HEK293 (cell line): ENCODE measurements around the gene PODXL2.
A peak's percentile ranks its signal among the peaks of the same experiment; 100 is the strongest.

Experiments
- CTCF ChIP-seq: fragments of 450-650 bp; formaldehyde crosslinking; IDR thresholded peaks from 2 replicates; pipeline ENCODE4 v1.5.1; 2016; ENCODE audit warnings: missing biosample characterization, missing genetic modification characterization
- ZNF121 ChIP-seq: fragments of 450-650 bp; formaldehyde crosslinking; IDR thresholded peaks from 2 replicates; pipeline ENCODE4 v1.5.1; 2016; ENCODE audit warnings: missing biosample characterization, missing genetic modification characterization
- ZNF274 ChIP-seq, 2 experiments: fragments of 200-500 bp in 1 of 2; fragments of 450-650 bp in 1 of 2; sonication (Bioruptor generic) in 1 of 2; formaldehyde crosslinking in 1 of 2; IDR thresholded peaks; 2 replicates each; pipeline versions ENCODE4 v1.5.1 to v1.6.1; 2014 to 2016; ENCODE audit warnings: borderline replicate concordance in 1 of 2, inconsistent platforms in 1 of 2, low read length in 1 of 2, missing biosample characterization in 1 of 2, missing genetic modification characterization in 1 of 2
- ZNF660 ChIP-seq: fragments of 450-650 bp; IDR thresholded peaks from 2 replicates; pipeline ENCODE4 v1.5.1; 2018; ENCODE audit warnings: missing biosample characterization, mild to moderate bottlenecking, missing genetic modification characterization
- ZSCAN4 ChIP-seq: fragments of 450-650 bp; formaldehyde crosslinking; IDR thresholded peaks from 2 replicates; pipeline ENCODE4 v1.5.1; 2017; ENCODE audit warnings: missing biosample characterization, missing genetic modification characterization
- TF ChIP-seq, protein P1 (sequence below): fragments of 450-650 bp; formaldehyde crosslinking; IDR thresholded peaks from 2 replicates; pipeline ENCODE4 v1.5.1; 2016; ENCODE audit warnings: missing biosample characterization, missing genetic modification characterization

- TF ChIP-seq ZNF274 (IDR thresholded peaks at IDR 0.05; ENCODE audit: low read length), result no peak
- TF ChIP-seq ZNF274 (tag by site-specific recombination; IDR thresholded peaks at IDR 0.05; ENCODE audit: borderline replicate concordance), result no peak
- no peak for TF ChIP-seq ZSCAN4 (tag by site-specific recombination)
- no peak for TF ChIP-seq ZNF121 (tag by site-specific recombination)
- no peak for TF ChIP-seq CTCF (tag by site-specific recombination)
- no peak for TF ChIP-seq ZNF660
- TF ChIP-seq, protein P1, sequence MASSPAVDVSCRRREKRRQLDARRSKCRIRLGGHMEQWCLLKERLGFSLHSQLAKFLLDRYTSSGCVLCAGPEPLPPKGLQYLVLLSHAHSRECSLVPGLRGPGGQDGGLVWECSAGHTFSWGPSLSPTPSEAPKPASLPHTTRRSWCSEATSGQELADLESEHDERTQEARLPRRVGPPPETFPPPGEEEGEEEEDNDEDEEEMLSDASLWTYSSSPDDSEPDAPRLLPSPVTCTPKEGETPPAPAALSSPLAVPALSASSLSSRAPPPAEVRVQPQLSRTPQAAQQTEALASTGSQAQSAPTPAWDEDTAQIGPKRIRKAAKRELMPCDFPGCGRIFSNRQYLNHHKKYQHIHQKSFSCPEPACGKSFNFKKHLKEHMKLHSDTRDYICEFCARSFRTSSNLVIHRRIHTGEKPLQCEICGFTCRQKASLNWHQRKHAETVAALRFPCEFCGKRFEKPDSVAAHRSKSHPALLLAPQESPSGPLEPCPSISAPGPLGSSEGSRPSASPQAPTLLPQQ (tag by site-specific recombination), result peak; percentile 92
Measured at GRCh38 chr3:127712881-127713771, 84.1 kb downstream of the PODXL2 start.
